ENCODE results near the gene SLC37A1.
A peak's percentile ranks its signal among the peaks of the same experiment; 100 is the strongest.

SLC37A1 gene

GRCh38 chr21:42534421-42535378 lies 21.0 kb downstream of the SLC37A1 start:
- H3K4me3 ChIP-seq (ENCODE audit: low read depth in 1 of 2, low read length in 2 of 2): no peak overlapping the region
- H3K27me3 ChIP-seq (ENCODE audit: insufficient read depth, low read length, poor library complexity): no peaks in the 10 kb centered on the region
- H3K27ac ChIP-seq (ENCODE audit: low read length): no peak overlapping the region
- H3K4me1 ChIP-seq (ENCODE audit: insufficient read depth, low read length): no peaks in the 10 kb centered on the region
- no peak overlapping the region for H3K9ac ChIP-seq (ENCODE audit: low read depth, low read length)
- DNase-seq (peak; percentile 23), ATAC-seq (ENCODE audit: insufficient read depth, low read depth) (peak; percentile 58)
- H4K20me1 ChIP-seq (ENCODE audit: insufficient read depth, low read length): peaks cover 12% of the 10 kb centered on the region
- H2AFZ ChIP-seq (ENCODE audit: low read depth, low read length): no peak overlapping the region
- H3K4me2 ChIP-seq (ENCODE audit: insufficient read depth, low read length): no peak overlapping the region
- peaks cover 4% of the 10 kb centered on the region; the same call in 1 of the 2 replicates for H3K36me3 ChIP-seq (ENCODE audit: insufficient read depth, low read length)
- TF ChIP-seq CTCF (IDR thresholded peaks at IDR 0.05; ENCODE audit: borderline replicate concordance, extremely low read depth, low read length, poor library complexity, severe bottlenecking): no peak
- no peak for TF ChIP-seq EZH2 (IDR thresholded peaks at IDR 0.05; ENCODE audit: borderline replicate concordance, low read depth, low read length, severe bottlenecking)
- no peaks in the 10 kb centered on the region for H3K9me3 ChIP-seq (ENCODE audit: insufficient read depth, low read length, severe bottlenecking)
- no peaks in the 10 kb centered on the region for H3K79me2 ChIP-seq (ENCODE audit: insufficient read depth, low read length)

GRCh38 chr21:42535602-42536171 lies 22.0 kb downstream of the SLC37A1 start:
- TF ChIP-seq EZH2 (IDR thresholded peaks at IDR 0.05; ENCODE audit: borderline replicate concordance, low read depth, low read length, severe bottlenecking) (no peak), CTCF (IDR thresholded peaks at IDR 0.05; ENCODE audit: borderline replicate concordance, extremely low read depth, low read length, poor library complexity, severe bottlenecking) (no peak)
- peaks cover 4% of the 10 kb centered on the region; the same call in 1 of the 2 replicates for H3K36me3 ChIP-seq (ENCODE audit: insufficient read depth, low read length)
- H3K27ac ChIP-seq (ENCODE audit: low read length): no peak overlapping the region
- H3K4me1 ChIP-seq (ENCODE audit: insufficient read depth, low read length): no peaks in the 10 kb centered on the region
- H2AFZ ChIP-seq (ENCODE audit: low read depth, low read length): no peak overlapping the region
- no peak overlapping the region for H3K9ac ChIP-seq (ENCODE audit: low read depth, low read length)
- no peaks in the 10 kb centered on the region for H3K27me3 ChIP-seq (ENCODE audit: insufficient read depth, low read length, poor library complexity)
- H4K20me1 ChIP-seq (ENCODE audit: insufficient read depth, low read length): peaks cover 12% of the 10 kb centered on the region
- no peak overlapping the region for H3K4me2 ChIP-seq (ENCODE audit: insufficient read depth, low read length)
- no peak for DNase-seq
- H3K9me3 ChIP-seq (ENCODE audit: insufficient read depth, low read length, severe bottlenecking): no peaks in the 10 kb centered on the region
- no peak for ATAC-seq (ENCODE audit: insufficient read depth, low read depth)
- no peak overlapping the region for H3K4me3 ChIP-seq (ENCODE audit: low read depth in 1 of 2, low read length in 2 of 2)
- H3K79me2 ChIP-seq (ENCODE audit: insufficient read depth, low read length): no peaks in the 10 kb centered on the region

- Histone ChIP-seq H3K27me3 (ENCODE audit: insufficient read depth, low read length, poor library complexity) (no peaks in the 10 kb centered on the region), H3K79me2 (ENCODE audit: insufficient read depth, low read length) (no peaks in the 10 kb centered on the region), H3K4me2 (ENCODE audit: insufficient read depth, low read length) (no peak overlapping the region), H3K36me3 (ENCODE audit: insufficient read depth, low read length) (peaks cover 4% of the 10 kb centered on the region; the same call in 1 of the 2 replicates), H3K9ac (ENCODE audit: low read depth, low read length) (no peak overlapping the region), H3K4me3 (ENCODE audit: low read depth in 1 of 2, low read length in 2 of 2) (no peak overlapping the region), H3K4me1 (ENCODE audit: insufficient read depth, low read length) (no peaks in the 10 kb centered on the region), H3K27ac (ENCODE audit: low read length) (no peak overlapping the region), H4K20me1 (ENCODE audit: insufficient read depth, low read length) (peaks cover 12% of the 10 kb centered on the region), H2AFZ (ENCODE audit: low read depth, low read length) (no peak overlapping the region), H3K9me3 (ENCODE audit: insufficient read depth, low read length, severe bottlenecking) (no peaks in the 10 kb centered on the region)
- TF ChIP-seq EZH2 (IDR thresholded peaks at IDR 0.05; ENCODE audit: borderline replicate concordance, low read depth, low read length, severe bottlenecking): no peak
- TF ChIP-seq CTCF (IDR thresholded peaks at IDR 0.05; ENCODE audit: borderline replicate concordance, extremely low read depth, low read length, poor library complexity, severe bottlenecking): no peak
- no peak for DNase-seq
- ATAC-seq (ENCODE audit: insufficient read depth, low read depth): no peak
These were observed 22.9 kb downstream of the SLC37A1 start for GRCh38 chr21:42536601-42537000.
